Limb (tissue), 2 donors: ENCODE data around the gene FHIT.
"Not testable (repeated sequence)": the region's sequence is repeated elsewhere in the genome, so short reads cannot be mapped to it uniquely, and the experiment has no call there.

ENCODE experiments used
- DNase-seq, 2 donors: peaks; one replicate each; pipeline ENCODE4 v3.0.0-alpha.2; 2016; ENCODE audit errors: extremely low spot score in 2 of 2

The FHIT gene

GRCh38 chr3:61227799-61228198, 23.5 kb downstream of the FHIT start:
- no peak for DNase-seq

DNA sequence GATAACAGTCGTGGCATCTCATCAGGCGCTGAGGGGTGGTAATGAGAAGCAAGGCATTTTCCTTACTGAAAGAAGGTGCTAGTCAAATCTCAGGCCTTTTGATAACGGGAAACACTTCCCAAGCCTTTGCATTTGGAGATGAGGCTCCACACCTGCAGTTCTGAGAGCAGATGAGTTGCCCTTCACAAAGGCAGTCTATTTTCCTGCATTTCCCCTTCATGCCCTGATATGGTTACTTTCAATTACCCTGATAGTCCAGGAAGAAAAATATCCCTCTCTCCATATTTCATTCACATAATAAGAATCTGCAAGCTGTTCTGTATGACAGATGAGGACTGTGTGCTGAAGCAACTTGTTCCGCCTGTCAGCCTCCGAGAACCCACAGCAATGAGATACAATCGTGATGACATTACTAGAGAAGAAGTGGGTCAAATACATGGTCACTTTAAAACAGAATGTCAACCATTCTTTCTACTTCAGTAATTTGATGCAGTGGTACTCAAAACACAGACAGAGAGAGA, 25.0 kb downstream of the FHIT start:
- no peak for DNase-seq

DNA sequence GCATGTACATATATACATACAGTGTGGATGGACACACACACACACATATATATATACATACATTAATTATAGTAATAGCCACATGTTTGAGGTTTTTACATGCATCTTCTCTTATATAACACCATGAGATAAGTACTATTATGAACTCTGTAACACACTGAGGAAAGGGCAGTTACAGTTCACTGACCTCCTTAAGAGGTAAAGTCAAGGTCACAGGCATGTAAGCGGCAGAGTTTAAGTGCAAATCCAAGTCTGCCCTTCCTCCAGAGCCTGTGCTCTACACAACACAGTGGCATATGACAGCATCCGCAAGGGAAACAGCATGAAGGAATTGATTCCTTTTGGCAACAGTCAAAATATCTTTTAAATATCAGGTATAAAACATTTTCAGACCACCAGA, 26.4 kb downstream of the FHIT start:
- DNase-seq = no peak

DNA sequence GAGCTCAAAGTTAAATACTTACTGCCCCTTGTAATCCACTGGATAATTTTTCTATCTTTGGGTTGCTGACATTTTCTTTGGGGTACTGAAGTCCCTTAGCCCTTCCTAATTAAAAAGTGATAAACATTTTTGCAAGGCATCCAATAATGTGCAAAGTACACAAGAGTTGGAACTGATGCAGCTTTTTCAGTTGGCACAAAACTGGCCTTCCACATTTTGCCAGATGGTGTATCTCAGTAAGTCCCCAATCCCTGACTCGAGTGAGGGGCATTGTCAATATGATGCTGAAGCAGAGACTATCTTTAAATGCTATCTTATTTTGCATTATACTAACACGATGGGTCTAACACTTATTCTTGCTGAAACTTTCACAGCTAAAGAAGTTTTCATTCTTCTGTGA, 27.8 kb downstream of the FHIT start:
- no peak for DNase-seq

GRCh38 chr3:61222467-61222866, 28.8 kb downstream of the FHIT start:
- DNase-seq = no peak

DNA sequence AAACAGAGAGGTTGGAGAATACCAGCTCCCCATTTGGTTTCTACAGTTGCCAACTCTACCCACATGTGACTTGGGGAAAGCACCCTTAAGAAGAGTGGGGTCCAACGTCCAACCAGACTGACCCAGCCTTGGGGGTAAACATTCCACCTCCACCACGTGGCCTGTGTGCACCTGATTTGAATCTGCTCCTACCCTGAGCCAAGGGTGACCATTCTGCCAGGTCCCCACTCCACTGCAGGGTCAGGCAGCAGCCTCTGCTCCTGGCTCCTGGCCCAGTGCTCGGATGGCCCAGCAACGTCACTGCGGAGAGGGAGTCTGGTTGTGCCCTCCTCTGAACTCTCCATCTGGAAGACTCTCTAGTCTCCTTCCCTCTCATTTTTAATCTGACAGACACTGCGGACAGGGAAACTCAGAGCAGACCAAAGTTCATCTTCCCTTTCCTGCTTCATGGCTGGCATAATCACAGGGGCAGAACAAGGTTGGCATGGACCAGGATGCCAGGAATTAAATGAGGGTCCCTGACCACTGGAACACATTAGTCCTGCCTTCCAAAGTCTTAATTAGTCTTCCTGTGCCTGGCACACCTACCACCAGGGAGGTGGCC, 29.4 kb downstream of the FHIT start:
- DNase-seq = no peak

DNA sequence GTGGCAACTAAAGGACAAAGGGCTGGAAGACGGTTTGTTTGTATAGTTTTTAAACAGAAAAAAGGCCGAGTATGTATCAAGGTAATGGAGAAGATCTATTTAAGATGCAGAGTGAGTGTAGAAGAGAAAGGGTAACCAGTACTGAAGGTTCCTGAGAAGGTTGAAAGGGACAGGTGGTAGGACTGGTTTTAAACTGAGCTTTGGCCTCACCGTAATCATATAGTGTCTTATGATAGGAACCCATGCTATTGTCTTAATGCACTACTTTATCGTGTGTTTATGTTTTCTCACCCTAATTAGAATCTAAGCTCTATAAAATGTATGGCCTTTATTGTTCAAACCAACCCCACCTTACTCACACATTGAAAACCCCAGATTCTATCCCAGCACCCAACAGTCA, 32.7 kb downstream of the FHIT start:
- no peak for DNase-seq

GRCh38 chr3:61216171-61216570, 35.1 kb downstream of the FHIT start:
- not testable (repeated sequence) for DNase-seq

- DNase-seq = no peak
Measured at GRCh38 chr3:61202086-61202485, 49.2 kb downstream of the FHIT start.

- DNase-seq = no peak
Measured at GRCh38 chr3:61201071-61201470, 50.2 kb downstream of the FHIT start.

GRCh38 chr3:61200270-61200669, 51.0 kb downstream of the FHIT start:
- DNase-seq = no peak

DNA sequence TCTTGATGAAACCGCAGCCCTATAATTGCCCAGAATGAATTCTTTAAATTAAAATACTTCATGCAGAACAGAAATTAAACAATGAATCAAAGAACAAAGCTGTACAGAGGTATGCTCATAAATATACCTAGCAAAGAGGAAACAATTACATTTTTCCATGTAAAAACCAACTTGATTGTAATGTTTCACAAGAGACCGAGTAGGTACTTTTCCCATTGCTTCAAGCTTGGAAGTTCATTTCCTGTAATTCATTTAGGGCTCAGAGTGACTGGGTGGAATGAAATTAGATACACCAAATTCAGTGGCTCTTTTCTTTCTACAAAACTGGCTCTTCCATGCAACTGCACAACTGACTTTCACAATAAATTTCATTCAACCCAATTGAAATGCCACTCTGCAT, 51.4 kb downstream of the FHIT start:
- DNase-seq = no peak

- DNase-seq = no peak
Measured at GRCh38 chr3:61194892-61195538, 56.2 kb downstream of the FHIT start.

DNA sequence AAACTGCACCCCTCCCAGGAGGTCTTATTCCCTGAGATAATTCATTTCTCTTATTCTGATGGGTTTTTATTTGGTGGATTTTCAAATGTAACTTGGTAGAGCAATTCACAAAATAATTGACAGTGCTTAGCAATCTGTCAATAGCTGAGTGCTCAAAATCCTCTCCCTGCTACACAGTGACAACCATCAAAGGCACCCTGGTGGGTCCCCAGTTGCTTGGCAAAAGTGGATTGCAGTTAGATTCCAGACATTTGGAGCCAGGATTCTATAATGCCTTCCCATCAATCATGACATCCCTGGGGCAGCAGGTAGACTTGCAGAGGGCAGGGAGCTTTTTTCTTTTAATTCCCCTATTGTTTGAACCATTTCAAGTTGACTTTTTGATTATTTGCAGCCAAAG, 59.0 kb downstream of the FHIT start:
- DNase-seq = no peak

- DNase-seq = not testable (repeated sequence)
Measured at GRCh38 chr3:61190205-61190604, 61.0 kb downstream of the FHIT start.

GRCh38 chr3:61186030-61186429, 65.2 kb downstream of the FHIT start:
- DNase-seq = no peak

GRCh38 chr3:61184956-61185355, 66.3 kb downstream of the FHIT start:
- DNase-seq = no peak

DNA sequence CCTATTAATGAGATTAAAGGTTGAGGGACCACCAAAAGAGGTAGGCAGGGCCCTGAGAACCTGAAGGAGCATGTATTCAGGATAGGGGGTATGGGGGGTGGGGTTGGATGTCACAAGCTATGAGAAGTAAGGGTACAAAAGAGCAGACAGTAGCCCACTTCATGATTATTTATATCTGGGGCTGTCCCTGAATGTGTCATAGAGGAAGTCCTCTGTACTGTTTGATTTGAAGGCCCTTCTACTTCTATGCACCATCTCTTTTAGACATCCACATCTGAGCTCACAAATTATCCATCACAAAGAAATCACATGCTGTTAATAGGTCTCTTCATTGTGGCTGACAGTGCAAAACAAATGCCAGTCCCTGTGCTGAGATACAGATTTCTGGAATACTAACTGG, 68.6 kb downstream of the FHIT start:
- no peak for DNase-seq

GRCh38 chr3:61181874-61182273, 69.4 kb downstream of the FHIT start:
- no peak for DNase-seq

DNA sequence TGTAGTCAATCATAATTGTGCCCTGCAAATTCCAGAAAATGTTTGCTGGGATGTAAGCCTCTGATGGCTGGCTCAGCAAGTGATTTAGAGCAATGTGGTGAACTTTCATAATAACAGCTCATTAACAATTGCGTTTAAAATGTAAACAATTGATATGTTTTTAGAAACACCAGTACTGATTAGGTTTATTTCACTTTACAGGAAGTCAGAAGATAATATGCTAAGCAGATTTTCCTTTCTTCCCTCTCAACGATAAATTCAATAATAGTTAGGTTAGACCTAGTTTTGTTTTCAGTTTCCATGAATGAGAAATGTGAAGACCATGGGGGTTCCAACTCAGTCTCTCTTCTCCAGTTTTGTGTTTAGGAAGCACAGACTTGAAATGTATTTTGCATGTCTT, 71.0 kb downstream of the FHIT start:
- no peak for DNase-seq

DNA sequence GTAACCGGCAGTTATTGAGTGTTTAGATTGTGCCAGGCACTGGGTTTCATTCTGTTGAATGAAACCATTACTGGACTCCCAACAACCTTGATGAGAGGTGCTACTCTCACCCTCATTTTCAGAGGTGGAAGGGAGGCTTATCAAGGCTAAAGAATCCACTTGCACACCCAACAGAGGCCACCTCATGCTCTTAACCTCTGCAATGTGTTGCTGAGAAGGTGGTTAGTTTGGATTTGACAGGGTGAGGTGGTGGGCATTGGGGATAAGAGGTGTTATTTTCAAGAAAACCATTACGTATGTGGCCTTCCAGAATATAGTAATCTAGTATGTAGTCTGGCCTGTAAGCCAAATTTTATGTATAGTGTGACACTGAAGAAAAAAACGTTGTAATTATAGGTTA, 73.1 kb downstream of the FHIT start:
- DNase-seq = no peak

- no peak for DNase-seq
Measured at GRCh38 chr3:61177450-61177849, 73.8 kb downstream of the FHIT start.

GRCh38 chr3:61173676-61174075, 77.6 kb downstream of the FHIT start:
- no peak for DNase-seq
